ENCODE results near the gene ANKMY1. TPM values are rescaled to one million over a fixed set of nuclear protein-coding genes. Genes with fewer than 3 reads are reported as not detected.

ANKMY1 gene
- total and polyA plus RNA-seq, 2 of the 8 experiments (the other 6 are each of a cell fraction or from before 2014, with no cell fraction given) = 4.5 to 4.8 TPM

DNA sequence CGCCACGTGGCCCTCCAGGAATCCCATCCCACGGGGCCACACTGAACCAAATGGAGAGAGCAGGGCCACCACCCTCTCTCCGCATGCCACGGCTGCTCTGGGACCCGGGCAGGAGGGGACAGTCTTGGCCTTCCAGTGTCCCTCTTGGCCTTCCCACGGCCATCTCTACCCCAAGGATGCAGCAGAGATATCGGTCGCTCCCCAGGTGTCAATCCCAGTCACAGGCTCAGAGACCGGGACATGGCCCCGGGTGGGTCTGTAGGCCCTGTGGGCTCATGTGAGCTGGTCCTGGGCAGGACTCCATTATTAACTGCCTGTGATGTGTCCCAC, 44.0 kb upstream of the ANKMY1 start (continued):
- TF ChIP-seq, protein P1, sequence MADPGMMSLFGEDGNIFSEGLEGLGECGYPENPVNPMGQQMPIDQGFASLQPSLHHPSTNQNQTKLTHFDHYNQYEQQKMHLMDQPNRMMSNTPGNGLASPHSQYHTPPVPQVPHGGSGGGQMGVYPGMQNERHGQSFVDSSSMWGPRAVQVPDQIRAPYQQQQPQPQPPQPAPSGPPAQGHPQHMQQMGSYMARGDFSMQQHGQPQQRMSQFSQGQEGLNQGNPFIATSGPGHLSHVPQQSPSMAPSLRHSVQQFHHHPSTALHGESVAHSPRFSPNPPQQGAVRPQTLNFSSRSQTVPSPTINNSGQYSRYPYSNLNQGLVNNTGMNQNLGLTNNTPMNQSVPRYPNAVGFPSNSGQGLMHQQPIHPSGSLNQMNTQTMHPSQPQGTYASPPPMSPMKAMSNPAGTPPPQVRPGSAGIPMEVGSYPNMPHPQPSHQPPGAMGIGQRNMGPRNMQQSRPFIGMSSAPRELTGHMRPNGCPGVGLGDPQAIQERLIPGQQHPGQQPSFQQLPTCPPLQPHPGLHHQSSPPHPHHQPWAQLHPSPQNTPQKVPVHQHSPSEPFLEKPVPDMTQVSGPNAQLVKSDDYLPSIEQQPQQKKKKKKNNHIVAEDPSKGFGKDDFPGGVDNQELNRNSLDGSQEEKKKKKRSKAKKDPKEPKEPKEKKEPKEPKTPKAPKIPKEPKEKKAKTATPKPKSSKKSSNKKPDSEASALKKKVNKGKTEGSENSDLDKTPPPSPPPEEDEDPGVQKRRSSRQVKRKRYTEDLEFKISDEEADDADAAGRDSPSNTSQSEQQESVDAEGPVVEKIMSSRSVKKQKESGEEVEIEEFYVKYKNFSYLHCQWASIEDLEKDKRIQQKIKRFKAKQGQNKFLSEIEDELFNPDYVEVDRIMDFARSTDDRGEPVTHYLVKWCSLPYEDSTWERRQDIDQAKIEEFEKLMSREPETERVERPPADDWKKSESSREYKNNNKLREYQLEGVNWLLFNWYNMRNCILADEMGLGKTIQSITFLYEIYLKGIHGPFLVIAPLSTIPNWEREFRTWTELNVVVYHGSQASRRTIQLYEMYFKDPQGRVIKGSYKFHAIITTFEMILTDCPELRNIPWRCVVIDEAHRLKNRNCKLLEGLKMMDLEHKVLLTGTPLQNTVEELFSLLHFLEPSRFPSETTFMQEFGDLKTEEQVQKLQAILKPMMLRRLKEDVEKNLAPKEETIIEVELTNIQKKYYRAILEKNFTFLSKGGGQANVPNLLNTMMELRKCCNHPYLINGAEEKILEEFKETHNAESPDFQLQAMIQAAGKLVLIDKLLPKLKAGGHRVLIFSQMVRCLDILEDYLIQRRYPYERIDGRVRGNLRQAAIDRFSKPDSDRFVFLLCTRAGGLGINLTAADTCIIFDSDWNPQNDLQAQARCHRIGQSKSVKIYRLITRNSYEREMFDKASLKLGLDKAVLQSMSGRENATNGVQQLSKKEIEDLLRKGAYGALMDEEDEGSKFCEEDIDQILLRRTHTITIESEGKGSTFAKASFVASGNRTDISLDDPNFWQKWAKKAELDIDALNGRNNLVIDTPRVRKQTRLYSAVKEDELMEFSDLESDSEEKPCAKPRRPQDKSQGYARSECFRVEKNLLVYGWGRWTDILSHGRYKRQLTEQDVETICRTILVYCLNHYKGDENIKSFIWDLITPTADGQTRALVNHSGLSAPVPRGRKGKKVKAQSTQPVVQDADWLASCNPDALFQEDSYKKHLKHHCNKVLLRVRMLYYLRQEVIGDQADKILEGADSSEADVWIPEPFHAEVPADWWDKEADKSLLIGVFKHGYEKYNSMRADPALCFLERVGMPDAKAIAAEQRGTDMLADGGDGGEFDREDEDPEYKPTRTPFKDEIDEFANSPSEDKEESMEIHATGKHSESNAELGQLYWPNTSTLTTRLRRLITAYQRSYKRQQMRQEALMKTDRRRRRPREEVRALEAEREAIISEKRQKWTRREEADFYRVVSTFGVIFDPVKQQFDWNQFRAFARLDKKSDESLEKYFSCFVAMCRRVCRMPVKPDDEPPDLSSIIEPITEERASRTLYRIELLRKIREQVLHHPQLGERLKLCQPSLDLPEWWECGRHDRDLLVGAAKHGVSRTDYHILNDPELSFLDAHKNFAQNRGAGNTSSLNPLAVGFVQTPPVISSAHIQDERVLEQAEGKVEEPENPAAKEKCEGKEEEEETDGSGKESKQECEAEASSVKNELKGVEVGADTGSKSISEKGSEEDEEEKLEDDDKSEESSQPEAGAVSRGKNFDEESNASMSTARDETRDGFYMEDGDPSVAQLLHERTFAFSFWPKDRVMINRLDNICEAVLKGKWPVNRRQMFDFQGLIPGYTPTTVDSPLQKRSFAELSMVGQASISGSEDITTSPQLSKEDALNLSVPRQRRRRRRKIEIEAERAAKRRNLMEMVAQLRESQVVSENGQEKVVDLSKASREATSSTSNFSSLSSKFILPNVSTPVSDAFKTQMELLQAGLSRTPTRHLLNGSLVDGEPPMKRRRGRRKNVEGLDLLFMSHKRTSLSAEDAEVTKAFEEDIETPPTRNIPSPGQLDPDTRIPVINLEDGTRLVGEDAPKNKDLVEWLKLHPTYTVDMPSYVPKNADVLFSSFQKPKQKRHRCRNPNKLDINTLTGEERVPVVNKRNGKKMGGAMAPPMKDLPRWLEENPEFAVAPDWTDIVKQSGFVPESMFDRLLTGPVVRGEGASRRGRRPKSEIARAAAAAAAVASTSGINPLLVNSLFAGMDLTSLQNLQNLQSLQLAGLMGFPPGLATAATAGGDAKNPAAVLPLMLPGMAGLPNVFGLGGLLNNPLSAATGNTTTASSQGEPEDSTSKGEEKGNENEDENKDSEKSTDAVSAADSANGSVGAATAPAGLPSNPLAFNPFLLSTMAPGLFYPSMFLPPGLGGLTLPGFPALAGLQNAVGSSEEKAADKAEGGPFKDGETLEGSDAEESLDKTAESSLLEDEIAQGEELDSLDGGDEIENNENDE (IDR thresholded peaks at IDR 0.05; ENCODE audit: insufficient replicate concordance, low read length) = no peak
- TF ChIP-seq, protein P2, sequence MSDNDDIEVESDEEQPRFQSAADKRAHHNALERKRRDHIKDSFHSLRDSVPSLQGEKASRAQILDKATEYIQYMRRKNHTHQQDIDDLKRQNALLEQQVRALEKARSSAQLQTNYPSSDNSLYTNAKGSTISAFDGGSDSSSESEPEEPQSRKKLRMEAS (IDR thresholded peaks at IDR 0.05) = no peak
- TF ChIP-seq JUND (IDR thresholded peaks at IDR 0.05; ENCODE audit: low read length) = no peak
- TF ChIP-seq GTF2F1 (IDR thresholded peaks at IDR 0.05; ENCODE audit: borderline replicate concordance, low read depth, low read length) = no peak
- no peak for TF ChIP-seq SIRT6 (IDR thresholded peaks at IDR 0.05; ENCODE audit: low read length)
- no peak for TF ChIP-seq SAP30 (IDR thresholded peaks at IDR 0.05; ENCODE audit: insufficient read depth, insufficient replicate concordance, low read length)
- no peak for TF ChIP-seq TBP (IDR thresholded peaks at IDR 0.05; ENCODE audit: low read depth, low read length)
- TF ChIP-seq CREB1 (IDR thresholded peaks at IDR 0.05) = no peak
- TF ChIP-seq RFX5 (IDR thresholded peaks at IDR 0.05; ENCODE audit: borderline replicate concordance, low read depth, low read length) = no peak
- no peak for TF ChIP-seq TCF12 (IDR thresholded peaks at IDR 0.05; ENCODE audit: low read depth, low read length)
- no peak for TF ChIP-seq NRF1 (IDR thresholded peaks at IDR 0.05; ENCODE audit: low read depth, low read length)
- TF ChIP-seq KDM5A (IDR thresholded peaks at IDR 0.05; ENCODE audit: low read length) = no peak
- TF ChIP-seq CTBP2 (IDR thresholded peaks at IDR 0.05; ENCODE audit: borderline replicate concordance, insufficient read depth, insufficient read length, low read length) = no peak
